ENCODE measurements around the gene MRPL11.

Gene MRPL11

GRCh38 chr11:66386171-66387069, 52.2 kb downstream of the MRPL11 start:
- TF ChIP-seq, protein P1, sequence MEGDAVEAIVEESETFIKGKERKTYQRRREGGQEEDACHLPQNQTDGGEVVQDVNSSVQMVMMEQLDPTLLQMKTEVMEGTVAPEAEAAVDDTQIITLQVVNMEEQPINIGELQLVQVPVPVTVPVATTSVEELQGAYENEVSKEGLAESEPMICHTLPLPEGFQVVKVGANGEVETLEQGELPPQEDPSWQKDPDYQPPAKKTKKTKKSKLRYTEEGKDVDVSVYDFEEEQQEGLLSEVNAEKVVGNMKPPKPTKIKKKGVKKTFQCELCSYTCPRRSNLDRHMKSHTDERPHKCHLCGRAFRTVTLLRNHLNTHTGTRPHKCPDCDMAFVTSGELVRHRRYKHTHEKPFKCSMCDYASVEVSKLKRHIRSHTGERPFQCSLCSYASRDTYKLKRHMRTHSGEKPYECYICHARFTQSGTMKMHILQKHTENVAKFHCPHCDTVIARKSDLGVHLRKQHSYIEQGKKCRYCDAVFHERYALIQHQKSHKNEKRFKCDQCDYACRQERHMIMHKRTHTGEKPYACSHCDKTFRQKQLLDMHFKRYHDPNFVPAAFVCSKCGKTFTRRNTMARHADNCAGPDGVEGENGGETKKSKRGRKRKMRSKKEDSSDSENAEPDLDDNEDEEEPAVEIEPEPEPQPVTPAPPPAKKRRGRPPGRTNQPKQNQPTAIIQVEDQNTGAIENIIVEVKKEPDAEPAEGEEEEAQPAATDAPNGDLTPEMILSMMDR (IDR thresholded peaks at IDR 0.05; ENCODE audit: borderline replicate concordance, insufficient read depth, low read depth, low read length): peak; percentile 90
- no peak overlapping the region for H3K4me3 ChIP-seq (ENCODE audit: low read depth, low read length)
